ENCODE measurements around the gene MYH10. TPM values are rescaled to one million over a fixed set of nuclear protein-coding genes. Genes with fewer than 3 reads are reported as not detected.

MYH10 gene
- total RNA-seq, 1 donor from 2014 or later = 274 TPM

DNA sequence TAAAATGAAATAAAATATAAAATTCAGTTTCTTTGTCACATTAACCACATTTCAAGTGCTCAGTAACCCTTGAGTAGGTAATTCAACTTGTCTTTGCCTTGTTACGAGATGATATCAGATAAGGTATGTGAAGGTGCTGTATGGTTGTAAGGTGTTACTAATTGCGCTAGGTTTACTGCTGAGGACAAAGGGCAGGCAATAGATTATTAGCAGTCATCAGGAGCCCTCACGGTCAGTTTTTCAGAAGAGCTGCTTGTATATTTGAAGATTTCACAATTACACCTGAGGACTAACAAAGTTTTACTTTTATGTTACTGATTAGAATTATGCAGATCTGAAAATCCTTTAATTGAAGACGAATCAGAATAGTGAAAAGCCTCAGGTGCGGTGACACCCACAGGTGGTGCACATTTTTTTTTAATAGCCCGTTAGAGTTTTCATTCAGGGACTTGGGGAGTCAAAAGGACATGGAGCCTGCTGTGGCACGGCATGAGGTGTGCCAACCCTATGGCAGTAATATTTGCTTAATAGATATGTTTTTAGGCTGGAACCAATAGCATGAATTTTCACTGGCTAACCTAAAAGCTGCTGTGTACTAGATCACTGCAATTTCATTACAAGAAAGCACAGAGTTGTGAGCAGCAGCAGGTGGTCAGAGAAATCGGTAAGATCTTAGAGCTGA is 178.5 kb downstream of the MYH10 start:
- no peak for DNase-seq (ENCODE audit: low read depth in 2 of 2)

- DNase-seq (ENCODE audit: low read depth in 2 of 2) = no peak
Measured at GRCh38 chr17:8448310-8448709, 182.2 kb downstream of the MYH10 start.

GRCh38 chr17:8447799-8448198 is 182.7 kb downstream of the MYH10 start:
- no peak for DNase-seq (ENCODE audit: low read depth in 2 of 2)

- peak in 1 of 2 donors; percentile 51 for DNase-seq (ENCODE audit: low read depth in 2 of 2)
Measured at GRCh38 chr17:8445536-8445935, 185.0 kb downstream of the MYH10 start.

DNA sequence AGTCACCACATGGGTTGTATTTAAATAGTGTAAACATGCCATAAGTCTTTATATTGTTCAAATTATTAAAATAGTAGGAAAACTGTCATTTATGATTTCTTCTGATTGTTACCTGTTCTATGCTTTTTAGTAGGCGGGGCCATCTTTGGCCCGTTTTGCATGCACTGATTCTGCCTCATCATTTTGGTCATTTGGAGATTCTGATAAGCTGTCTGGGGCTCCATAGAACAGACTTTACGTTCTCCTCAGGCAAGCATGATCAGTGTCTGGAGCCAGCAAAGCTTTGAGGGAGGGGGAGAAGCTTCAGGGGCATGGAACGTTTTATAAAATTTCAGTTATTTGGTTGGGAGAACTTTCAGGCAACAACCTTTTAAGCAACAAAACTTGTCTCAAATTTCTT is 186.0 kb downstream of the MYH10 start:
- no peak for DNase-seq (ENCODE audit: low read depth in 2 of 2)

- no peak for DNase-seq (ENCODE audit: low read depth in 2 of 2)
Measured at GRCh38 chr17:8443756-8444155, 186.8 kb downstream of the MYH10 start.

DNA sequence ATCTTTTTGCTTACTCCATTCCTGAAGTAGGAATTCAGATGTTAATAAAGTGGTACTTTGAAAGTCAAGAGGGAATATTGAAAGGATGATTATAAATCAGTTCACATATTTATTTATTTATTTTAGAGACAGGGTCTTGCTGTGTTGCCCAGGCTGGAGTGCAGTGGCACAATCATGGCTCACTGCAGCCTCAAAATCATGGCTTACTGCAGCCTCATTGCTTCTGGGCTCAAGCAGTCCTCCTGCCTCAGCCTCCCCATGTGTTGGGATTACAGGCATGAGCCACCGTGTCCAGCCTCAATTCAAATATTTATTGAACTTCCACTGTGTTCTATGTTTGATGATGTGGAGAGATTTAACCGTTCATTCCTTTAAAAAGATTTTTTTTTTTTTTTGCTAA is 188.2 kb downstream of the MYH10 start:
- no peak for DNase-seq (ENCODE audit: low read depth in 2 of 2)

- DNase-seq (ENCODE audit: low read depth in 2 of 2) = peak in 1 of 2 donors; percentile 29
Measured at GRCh38 chr17:8441690-8442089, 188.8 kb downstream of the MYH10 start.

DNA sequence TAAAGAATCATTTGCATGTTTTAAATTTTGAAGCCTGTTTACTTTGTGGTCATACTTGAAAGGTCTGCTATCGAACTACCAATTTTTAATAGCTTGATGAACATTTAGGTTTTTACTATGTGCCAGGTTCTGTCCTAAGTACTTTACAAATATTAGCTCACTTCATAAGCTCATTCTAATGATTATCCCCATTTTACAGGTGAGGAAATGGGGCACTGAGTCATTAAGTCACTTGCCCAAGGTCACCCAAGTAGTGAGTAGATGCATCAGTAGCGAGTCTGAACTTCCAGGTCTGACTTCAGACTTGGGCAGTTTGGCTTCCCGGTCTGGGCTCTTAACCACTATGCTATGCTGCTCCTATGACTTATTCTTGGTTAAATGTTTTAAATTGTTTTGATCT is 190.8 kb downstream of the MYH10 start:
- no peak for DNase-seq (ENCODE audit: low read depth in 2 of 2)

GRCh38 chr17:8438441-8438840 is 192.1 kb downstream of the MYH10 start:
- DNase-seq (ENCODE audit: low read depth in 2 of 2) = no peak

GRCh38 chr17:8436844-8437171 is 193.7 kb downstream of the MYH10 start:
- peak in 1 of 2 donors; percentile 16 for DNase-seq (ENCODE audit: low read depth in 2 of 2)

- DNase-seq (ENCODE audit: low read depth in 2 of 2) = peak in 1 of 2 donors; percentile 72
Measured at GRCh38 chr17:8436169-8436843, 194.2 kb downstream of the MYH10 start.

GRCh38 chr17:8435245-8436168 is 195.0 kb downstream of the MYH10 start, which contains the start of gene NDEL1:
Gene NDEL1, plus strand, starts transcription at chr17:8435884. Its CDS starts 8,388 bp downstream, at chr17:8444272.
- DNase-seq (ENCODE audit: low read depth in 2 of 2) = peak; percentile 92 to 98

DNA sequence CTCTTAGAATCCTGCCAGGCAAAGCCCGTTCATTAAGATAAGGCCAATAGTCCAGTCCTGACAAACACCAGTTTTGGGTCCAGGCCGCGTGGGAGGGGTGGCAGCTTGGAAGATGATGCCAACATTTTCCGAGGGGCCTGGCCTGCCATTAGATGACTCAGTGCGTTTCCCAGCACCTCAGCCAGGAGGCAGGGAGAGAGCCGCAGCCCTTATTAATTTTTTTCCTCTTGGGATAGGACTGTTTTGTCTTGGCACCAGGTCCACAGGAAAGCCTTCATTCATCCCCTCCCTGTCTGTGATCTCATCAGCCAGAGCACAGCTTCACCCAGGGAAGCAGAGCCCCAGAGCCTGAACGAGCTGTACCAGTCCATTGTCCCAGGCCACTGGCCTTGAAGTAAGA is 199.6 kb downstream of the MYH10 start:
- DNase-seq (ENCODE audit: low read depth in 2 of 2) = peak in 1 of 2 donors; percentile 74

- no peak for DNase-seq (ENCODE audit: low read depth in 2 of 2)
Measured at GRCh38 chr17:8426802-8427201, 203.7 kb downstream of the MYH10 start.

DNA sequence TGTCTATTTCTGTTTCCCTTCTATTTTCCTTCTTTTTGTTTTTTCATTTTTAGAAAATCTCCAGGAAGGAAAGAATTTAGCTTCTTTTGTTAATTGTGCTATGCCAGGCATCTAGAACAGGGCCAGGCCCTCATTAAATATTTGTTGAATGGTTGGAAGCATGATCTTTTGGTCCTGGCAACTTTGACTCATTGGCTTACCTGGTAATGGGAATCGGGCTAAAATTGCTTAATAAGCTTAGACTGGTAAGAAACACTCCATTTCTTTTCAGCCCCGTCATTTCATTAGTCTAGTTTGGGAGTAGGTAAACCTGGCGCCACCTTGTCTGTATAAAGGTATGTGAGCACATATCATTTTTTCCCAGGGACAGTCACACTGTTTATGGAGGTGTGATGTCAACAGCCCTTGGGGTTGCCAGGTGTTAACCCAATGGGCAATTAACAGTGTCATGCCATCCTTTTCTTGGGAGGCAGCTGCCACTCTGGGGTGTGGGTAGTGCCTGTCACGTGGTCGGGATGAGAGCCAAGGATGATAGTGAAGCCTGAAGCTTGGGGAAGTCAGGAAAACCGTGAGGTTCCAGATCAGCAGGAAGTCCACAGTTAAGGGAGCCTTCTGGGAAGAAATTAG is 204.3 kb downstream of the MYH10 start:
- no peak for DNase-seq (ENCODE audit: low read depth in 2 of 2)

Other genes with a start within 250 kb of the MYH10 start
- 2,527 and 2,589 TPM in 2 replicates for gene RPL26, start 247.5 kb downstream of the MYH10 start, total RNA-seq
- gene RNF222, start 232.9 kb downstream of the MYH10 start, total RNA-seq = under 0.01 TPM in 1 of 2 replicates, not detected in the other
- 25.0 and 35.5 TPM in 2 replicates for gene NDEL1, start 194.8 kb downstream of the MYH10 start, total RNA-seq
- not detected in 2 replicates for gene CCDC42, start 114.1 kb upstream of the MYH10 start, total RNA-seq
- not detected in 2 replicates for gene SPDYE4, start 127.8 kb upstream of the MYH10 start, total RNA-seq
- not detected in 2 replicates for gene MFSD6L, start 168.6 kb upstream of the MYH10 start, total RNA-seq
- gene PIK3R6, start 236.9 kb upstream of the MYH10 start, total RNA-seq = not detected in 2 replicates